ENCODE data around the gene AHNAK. TPM values are rescaled to one million over a fixed set of nuclear protein-coding genes. Genes with fewer than 3 reads are reported as not detected.

Gene AHNAK
- polyA plus RNA-seq, 2 of the 4 experiments (the other 2 are of a cell fraction): 43.3 to 82.0 TPM

DNA sequence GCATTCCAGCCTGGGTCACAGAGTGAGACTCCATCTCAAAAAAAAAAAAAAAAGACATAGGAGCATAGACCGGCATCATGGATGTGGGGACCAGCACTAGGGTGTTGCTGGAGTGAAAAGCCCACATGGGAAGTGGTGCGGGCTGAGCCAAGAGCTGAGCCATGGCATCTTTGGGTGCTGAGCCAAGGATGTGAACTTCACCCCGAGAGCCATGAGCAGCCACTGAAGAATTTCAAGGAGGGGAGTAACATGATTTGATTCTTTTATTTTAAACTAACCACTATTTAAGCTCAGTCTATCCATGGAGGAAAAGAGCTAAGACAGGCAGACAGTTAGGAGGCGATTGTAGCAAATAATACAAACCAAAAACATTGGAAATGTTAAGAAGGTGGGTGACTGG is 57.4 kb downstream of the AHNAK start (continued):
- TF ChIP-seq, protein P1, sequence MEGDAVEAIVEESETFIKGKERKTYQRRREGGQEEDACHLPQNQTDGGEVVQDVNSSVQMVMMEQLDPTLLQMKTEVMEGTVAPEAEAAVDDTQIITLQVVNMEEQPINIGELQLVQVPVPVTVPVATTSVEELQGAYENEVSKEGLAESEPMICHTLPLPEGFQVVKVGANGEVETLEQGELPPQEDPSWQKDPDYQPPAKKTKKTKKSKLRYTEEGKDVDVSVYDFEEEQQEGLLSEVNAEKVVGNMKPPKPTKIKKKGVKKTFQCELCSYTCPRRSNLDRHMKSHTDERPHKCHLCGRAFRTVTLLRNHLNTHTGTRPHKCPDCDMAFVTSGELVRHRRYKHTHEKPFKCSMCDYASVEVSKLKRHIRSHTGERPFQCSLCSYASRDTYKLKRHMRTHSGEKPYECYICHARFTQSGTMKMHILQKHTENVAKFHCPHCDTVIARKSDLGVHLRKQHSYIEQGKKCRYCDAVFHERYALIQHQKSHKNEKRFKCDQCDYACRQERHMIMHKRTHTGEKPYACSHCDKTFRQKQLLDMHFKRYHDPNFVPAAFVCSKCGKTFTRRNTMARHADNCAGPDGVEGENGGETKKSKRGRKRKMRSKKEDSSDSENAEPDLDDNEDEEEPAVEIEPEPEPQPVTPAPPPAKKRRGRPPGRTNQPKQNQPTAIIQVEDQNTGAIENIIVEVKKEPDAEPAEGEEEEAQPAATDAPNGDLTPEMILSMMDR (IDR thresholded peaks at IDR 0.05): no peak
- no peak for TF ChIP-seq HEYL (CRISPR knock-in tag; IDR thresholded peaks at IDR 0.05)
- TF ChIP-seq KDM5A (IDR thresholded peaks at IDR 0.05): no peak
- no peak for TF ChIP-seq ZSCAN20 (CRISPR knock-in tag; IDR thresholded peaks at IDR 0.05)
- TF ChIP-seq POLR2AphosphoS2 (conservative IDR thresholded peaks at IDR 0.05; ENCODE audit: low read length): no peak
- TF ChIP-seq HDAC2 (IDR thresholded peaks at IDR 0.05): no peak
- TF ChIP-seq RNF2 (IDR thresholded peaks at IDR 0.05; ENCODE audit: borderline replicate concordance, low read depth): no peak
- TF ChIP-seq FOXS1 (CRISPR knock-in tag; IDR thresholded peaks at IDR 0.05): no peak

DNA sequence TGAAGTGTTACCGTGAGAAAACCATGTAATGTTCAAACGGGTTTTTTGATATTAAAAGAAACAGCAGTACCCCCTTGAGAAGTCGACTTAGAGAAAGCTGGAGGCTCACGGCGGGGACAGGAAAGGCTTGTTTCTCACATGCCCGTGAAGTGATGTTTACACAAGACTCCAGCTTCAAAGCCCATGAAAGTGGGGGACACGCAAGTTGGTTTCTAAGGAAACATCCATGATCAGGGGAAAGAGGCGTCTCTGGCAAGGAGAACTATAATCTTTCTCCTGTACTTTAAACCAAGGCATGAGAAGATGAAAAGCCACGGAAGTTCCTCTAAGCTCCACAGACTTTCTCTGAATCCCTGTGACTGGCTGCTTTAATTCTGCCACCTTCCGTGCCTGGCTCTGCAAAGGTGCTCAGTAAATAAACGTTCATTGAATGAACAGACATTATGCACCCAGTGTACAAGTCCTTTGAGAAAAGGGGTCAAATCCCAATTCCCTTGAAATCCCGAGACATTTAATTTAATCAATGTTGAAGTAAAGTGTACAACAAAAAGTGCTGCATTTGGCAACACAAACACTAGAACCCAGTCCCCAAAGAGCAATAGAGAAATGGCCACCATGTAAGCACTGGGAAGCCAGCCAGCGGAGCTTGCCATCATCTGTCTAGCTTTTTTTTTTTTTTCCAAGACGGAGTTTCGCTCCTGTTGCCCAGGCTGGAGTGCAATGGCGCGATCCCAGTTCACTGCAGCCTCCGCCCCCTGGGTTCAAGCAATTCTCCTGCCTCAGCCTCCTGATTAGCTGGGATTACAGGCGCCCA is 58.7 kb downstream of the AHNAK start:
- no peak overlapping the region for H3K27ac ChIP-seq
- TF ChIP-seq KDM1A (IDR thresholded peaks at IDR 0.05; ENCODE audit: low read depth): no peak
- TF ChIP-seq FOSL2 (IDR thresholded peaks at IDR 0.05): no peak
- no peak for TF ChIP-seq FOSL2 (CRISPR knock-in tag; IDR thresholded peaks at IDR 0.05)
- no peak for TF ChIP-seq CHD2 (IDR thresholded peaks at IDR 0.05; ENCODE audit: low read length, partially characterized antibody)
- TF ChIP-seq GATA3 (IDR thresholded peaks at IDR 0.05; ENCODE audit: borderline replicate concordance): no peak
- TF ChIP-seq RFX5 (IDR thresholded peaks at IDR 0.05): no peak
- TF ChIP-seq EHMT2 (IDR thresholded peaks at IDR 0.05; ENCODE audit: low read depth): no peak
- TF ChIP-seq, protein P2, sequence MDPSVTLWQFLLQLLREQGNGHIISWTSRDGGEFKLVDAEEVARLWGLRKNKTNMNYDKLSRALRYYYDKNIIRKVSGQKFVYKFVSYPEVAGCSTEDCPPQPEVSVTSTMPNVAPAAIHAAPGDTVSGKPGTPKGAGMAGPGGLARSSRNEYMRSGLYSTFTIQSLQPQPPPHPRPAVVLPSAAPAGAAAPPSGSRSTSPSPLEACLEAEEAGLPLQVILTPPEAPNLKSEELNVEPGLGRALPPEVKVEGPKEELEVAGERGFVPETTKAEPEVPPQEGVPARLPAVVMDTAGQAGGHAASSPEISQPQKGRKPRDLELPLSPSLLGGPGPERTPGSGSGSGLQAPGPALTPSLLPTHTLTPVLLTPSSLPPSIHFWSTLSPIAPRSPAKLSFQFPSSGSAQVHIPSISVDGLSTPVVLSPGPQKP (IDR thresholded peaks at IDR 0.05; ENCODE audit: low read depth, low read length): no peak
- TF ChIP-seq, protein P3, sequence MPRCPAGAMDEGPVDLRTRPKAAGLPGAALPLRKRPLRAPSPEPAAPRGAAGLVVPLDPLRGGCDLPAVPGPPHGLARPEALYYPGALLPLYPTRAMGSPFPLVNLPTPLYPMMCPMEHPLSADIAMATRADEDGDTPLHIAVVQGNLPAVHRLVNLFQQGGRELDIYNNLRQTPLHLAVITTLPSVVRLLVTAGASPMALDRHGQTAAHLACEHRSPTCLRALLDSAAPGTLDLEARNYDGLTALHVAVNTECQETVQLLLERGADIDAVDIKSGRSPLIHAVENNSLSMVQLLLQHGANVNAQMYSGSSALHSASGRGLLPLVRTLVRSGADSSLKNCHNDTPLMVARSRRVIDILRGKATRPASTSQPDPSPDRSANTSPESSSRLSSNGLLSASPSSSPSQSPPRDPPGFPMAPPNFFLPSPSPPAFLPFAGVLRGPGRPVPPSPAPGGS (IDR thresholded peaks at IDR 0.05): no peak
- no peak for TF ChIP-seq NPAS2 (CRISPR knock-in tag; IDR thresholded peaks at IDR 0.05; ENCODE audit: borderline replicate concordance)
- FAIRE-seq (no peak), ATAC-seq (no peak), DNase-seq (ENCODE audit: low read depth in 1 of 2, low spot score in 1 of 2) (no peak)
- POLR2A ChIA-PET: interaction anchor here (0.6 kb wide), 1 partner anchor 1655 kb away, joined by 4 read pairs; no protein-coding TSS in a partner anchor
- no peak overlapping the region for H3K4me2 ChIP-seq
- WGBS (ENCODE audit: missing lambda C conversion rate): 83% methylated on average over 19 of the region's 19 CpGs
- CTCF ChIA-PET: interaction anchor here (0.6 to 4.3 kb wide), 11 partner anchors 14 to 107 kb away, joined by 3 to 20 read pairs (median 4); no protein-coding TSS in a partner anchor
- H3K4me3 ChIP-seq: no peak overlapping the region
- H3K4me1 ChIP-seq: no peaks in the 10 kb centered on the region
- no peaks in the 10 kb centered on the region for H3K9me3 ChIP-seq

DNA sequence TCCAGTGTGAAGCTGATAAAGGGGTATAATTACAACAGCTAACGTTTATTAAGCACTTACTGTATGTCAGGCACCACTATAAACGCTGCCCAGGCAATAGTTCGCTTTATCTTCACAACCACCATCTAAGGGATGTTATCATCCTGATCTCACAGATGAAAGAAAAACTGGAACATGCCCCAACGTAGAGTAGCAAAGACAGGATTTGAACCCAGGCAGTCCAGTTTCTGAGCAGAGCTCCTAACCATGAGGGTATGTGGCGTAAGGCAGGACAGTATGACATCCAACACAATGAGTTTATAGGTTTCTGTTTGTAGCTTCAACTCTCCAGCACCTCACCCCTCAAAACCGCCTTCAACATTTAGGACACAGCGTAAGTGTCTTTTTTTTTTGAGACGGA is 59.5 kb downstream of the AHNAK start:
- no peak for ATAC-seq
- no peak overlapping the region for H3K27ac ChIP-seq
- DNase-seq (ENCODE audit: low read depth in 1 of 2, low spot score in 1 of 2): no peak
- no peak for FAIRE-seq
- ChIA-PET POLR2A (no interaction called here), CTCF (interaction anchor here (0.6 to 4.3 kb wide), 9 partner anchors 9 to 107 kb away, joined by 3 to 20 read pairs (median 4); no protein-coding TSS in a partner anchor)
- TF ChIP-seq, protein P4, sequence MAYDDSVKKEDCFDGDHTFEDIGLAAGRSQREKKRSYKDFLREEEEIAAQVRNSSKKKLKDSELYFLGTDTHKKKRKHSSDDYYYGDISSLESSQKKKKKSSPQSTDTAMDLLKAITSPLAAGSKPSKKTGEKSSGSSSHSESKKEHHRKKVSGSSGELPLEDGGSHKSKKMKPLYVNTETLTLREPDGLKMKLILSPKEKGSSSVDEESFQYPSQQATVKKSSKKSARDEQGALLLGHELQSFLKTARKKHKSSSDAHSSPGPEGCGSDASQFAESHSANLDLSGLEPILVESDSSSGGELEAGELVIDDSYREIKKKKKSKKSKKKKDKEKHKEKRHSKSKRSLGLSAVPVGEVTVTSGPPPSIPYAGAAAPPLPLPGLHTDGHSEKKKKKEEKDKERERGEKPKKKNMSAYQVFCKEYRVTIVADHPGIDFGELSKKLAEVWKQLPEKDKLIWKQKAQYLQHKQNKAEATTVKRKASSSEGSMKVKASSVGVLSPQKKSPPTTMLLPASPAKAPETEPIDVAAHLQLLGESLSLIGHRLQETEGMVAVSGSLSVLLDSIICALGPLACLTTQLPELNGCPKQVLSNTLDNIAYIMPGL (CRISPR knock-in tag; IDR thresholded peaks at IDR 0.05; ENCODE audit: borderline replicate concordance): no peak
- H3K4me1 ChIP-seq: no peaks in the 10 kb centered on the region
- 91% methylated on average over 8 of the region's 8 CpGs for WGBS (ENCODE audit: missing lambda C conversion rate)
- H3K9me3 ChIP-seq: no peaks in the 10 kb centered on the region
- H3K4me3 ChIP-seq: no peak overlapping the region
- H3K4me2 ChIP-seq: no peak overlapping the region

Data from A549 (cell line).